NCI-H345 (cell line): ENCODE data around the gene SPAG5.

ENCODE experiments used
- DNase-seq: peaks from one replicate; lab custom pipeline; 2025; lab: John Stamatoyannopoulos, UW

Gene SPAG5

GRCh38 chr17:28547096-28547622, 51.7 kb downstream of the SPAG5 start:
- no peak for DNase-seq

GRCh38 chr17:28545787-28546415, 52.9 kb downstream of the SPAG5 start:
- DNase-seq: no peak

- DNase-seq: no peak
Observed at GRCh38 chr17:28545141-28545503, 53.7 kb downstream of the SPAG5 start.

- DNase-seq: no peak
Observed at GRCh38 chr17:28544402-28545140, 54.3 kb downstream of the SPAG5 start.

- DNase-seq: no peak
Observed at GRCh38 chr17:28541439-28541838, 57.4 kb downstream of the SPAG5 start.

GRCh38 chr17:28540231-28540630, 58.6 kb downstream of the SPAG5 start:
- DNase-seq: no peak

- DNase-seq: no peak
Observed at GRCh38 chr17:28538296-28538895, 60.4 kb downstream of the SPAG5 start.

- no peak for DNase-seq
Observed at GRCh38 chr17:28537219-28537610, 61.6 kb downstream of the SPAG5 start.

GRCh38 chr17:28536532-28537218, 62.1 kb downstream of the SPAG5 start:
- no peak for DNase-seq

GRCh38 chr17:28534740-28535375, 64.0 kb downstream of the SPAG5 start:
- no peak for DNase-seq

- no peak for DNase-seq
Observed at GRCh38 chr17:28533091-28533807, 65.6 kb downstream of the SPAG5 start.

- DNase-seq: no peak
Observed at GRCh38 chr17:28532050-28532960, 66.5 kb downstream of the SPAG5 start.

- DNase-seq: no peak
Observed at GRCh38 chr17:28530926-28531325, 67.9 kb downstream of the SPAG5 start.

- DNase-seq: no peak
Observed at GRCh38 chr17:28530250-28530649, 68.6 kb downstream of the SPAG5 start.

GRCh38 chr17:28529013-28529400, 69.8 kb downstream of the SPAG5 start:
- no peak for DNase-seq

GRCh38 chr17:28528327-28529012, 70.4 kb downstream of the SPAG5 start:
- DNase-seq: no peak

- DNase-seq: no peak
Observed at GRCh38 chr17:28527859-28528258, 71.0 kb downstream of the SPAG5 start.
